Fibroblast of the aortic adventitia (primary cell): ENCODE measurements around the gene SERINC5. TPM values are rescaled to one million over a fixed set of nuclear protein-coding genes. Genes with fewer than 3 reads are reported as not detected.
A peak's percentile ranks its signal among the peaks of the same experiment; 100 is the strongest.

Experiments
- DNase-seq: peaks from one replicate; pipeline ENCODE4 v3.0.0-alpha.2; 2010; ENCODE audit warnings: low read depth
- H3K4me3 ChIP-seq: 2 replicates; pipeline ENCODE4 v1.5.1; 2011; ENCODE audit warnings: low read depth, mild to moderate bottlenecking, control low read depth, low read length, moderate library complexity
- total RNA-seq: library from RNA; depleted of rRNA; stranded (reverse); fragments of >200 nt; gene quantifications from 2 replicates; pipeline ENCODE4 v1.2.3, GENCODE V29; 2012; ENCODE audit warnings: low replicate concordance
- TF ChIP-seq, protein P1 (sequence below): IDR thresholded peaks from 2 replicates; pipeline ENCODE4 v1.5.1; 2011; ENCODE audit warnings: mild to moderate bottlenecking, low read length, control low read depth, inconsistent platforms; ENCODE audit not compliant: insufficient read depth

SERINC5 gene
- total RNA-seq, 1 donor = 17.1 TPM

- peak; percentile 78 for DNase-seq
- TF ChIP-seq, protein P1, sequence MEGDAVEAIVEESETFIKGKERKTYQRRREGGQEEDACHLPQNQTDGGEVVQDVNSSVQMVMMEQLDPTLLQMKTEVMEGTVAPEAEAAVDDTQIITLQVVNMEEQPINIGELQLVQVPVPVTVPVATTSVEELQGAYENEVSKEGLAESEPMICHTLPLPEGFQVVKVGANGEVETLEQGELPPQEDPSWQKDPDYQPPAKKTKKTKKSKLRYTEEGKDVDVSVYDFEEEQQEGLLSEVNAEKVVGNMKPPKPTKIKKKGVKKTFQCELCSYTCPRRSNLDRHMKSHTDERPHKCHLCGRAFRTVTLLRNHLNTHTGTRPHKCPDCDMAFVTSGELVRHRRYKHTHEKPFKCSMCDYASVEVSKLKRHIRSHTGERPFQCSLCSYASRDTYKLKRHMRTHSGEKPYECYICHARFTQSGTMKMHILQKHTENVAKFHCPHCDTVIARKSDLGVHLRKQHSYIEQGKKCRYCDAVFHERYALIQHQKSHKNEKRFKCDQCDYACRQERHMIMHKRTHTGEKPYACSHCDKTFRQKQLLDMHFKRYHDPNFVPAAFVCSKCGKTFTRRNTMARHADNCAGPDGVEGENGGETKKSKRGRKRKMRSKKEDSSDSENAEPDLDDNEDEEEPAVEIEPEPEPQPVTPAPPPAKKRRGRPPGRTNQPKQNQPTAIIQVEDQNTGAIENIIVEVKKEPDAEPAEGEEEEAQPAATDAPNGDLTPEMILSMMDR = peak; percentile 86
- H3K4me3 ChIP-seq = peak overlapping the region; percentile 43
Measured at GRCh38 chr5:80082731-80083100, 173.1 kb downstream of the SERINC5 start.

DNA sequence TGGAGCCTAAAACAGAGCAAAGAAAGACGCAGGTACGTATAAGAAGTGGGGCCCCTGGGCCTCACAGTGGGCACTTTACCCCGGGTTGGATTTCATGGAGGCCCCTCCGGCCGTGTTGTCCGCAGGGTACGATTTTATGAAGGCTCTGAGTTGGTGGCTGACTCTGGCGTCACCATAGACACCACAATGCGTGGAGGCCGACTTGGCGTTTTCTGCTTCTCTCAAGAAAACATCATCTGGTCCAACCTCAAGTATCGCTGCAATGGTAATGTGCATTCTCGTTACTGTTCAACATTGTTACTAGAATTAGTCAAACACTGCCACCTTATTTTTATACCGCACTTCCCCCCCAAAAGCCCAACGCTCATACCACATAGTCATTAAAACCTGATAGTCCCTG, 173.6 kb downstream of the SERINC5 start:
- TF ChIP-seq, protein P1 = no peak
- H3K4me3 ChIP-seq = no peak overlapping the region
- no peak for DNase-seq

DNA sequence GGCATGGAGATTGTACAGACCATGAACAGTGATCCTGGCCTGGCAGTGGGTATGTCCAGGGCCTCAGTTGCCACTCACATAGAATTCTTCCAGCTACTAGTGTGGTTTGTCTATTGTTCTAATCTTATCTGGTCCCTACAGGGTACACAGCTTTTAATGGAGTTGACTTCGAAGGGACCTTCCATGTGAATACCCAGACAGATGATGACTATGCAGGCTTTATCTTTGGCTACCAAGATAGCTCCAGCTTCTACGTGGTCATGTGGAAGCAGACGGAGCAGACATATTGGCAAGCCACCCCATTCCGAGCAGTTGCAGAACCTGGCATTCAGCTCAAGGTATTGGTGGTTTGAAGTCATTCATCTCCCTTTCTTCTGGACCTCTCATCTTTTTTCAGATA, 176.9 kb downstream of the SERINC5 start:
- no peak overlapping the region for H3K4me3 ChIP-seq
- DNase-seq = no peak
- TF ChIP-seq, protein P1 = no peak

DNA sequence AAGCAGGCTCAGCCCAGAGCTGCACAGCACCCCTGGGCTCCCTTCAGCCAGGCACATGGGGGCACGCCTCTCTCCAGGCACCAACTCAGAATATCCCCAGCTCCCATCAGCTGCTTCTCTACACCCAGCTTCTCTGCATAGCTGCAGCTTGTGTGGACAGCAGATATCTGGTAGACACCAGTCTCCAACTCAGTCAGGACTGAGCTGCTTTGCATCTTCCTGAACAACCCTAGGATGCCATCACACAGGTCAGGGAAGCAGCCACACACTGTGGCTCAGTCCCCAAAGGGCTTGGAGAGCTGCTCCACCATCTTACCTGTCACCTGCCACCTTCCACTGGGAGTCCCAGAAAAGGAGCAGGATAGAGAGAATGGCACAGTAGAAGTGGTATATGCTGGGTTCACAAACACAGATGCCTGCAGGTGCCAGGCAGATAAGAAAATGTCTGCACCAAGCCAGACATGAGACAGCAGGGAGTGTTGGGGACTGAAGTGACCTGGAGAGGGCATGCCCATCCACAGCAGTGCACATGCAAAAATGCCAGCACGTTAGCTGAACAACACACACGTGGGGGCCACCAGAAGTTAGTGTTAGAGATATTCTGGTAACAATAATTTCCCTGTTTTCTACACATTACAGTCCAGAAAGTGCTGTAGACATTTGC, 178.7 kb downstream of the SERINC5 start:
- DNase-seq = no peak
- no peak overlapping the region for H3K4me3 ChIP-seq
- TF ChIP-seq, protein P1 = no peak

GRCh38 chr5:80076131-80077050, 179.5 kb downstream of the SERINC5 start:
- DNase-seq = no peak
- TF ChIP-seq, protein P1 = no peak
- no peak overlapping the region for H3K4me3 ChIP-seq

GRCh38 chr5:80072103-80073073, 183.5 kb downstream of the SERINC5 start:
- TF ChIP-seq, protein P1 = no peak
- H3K4me3 ChIP-seq = no peak overlapping the region
- no peak for DNase-seq
